ENCODE measurements around the gene KCTD21.

- TF ChIP-seq CTCF (conservative IDR thresholded peaks at IDR 0.05): no peak
- TF ChIP-seq ZFX (IDR thresholded peaks at IDR 0.05): no peak
Measured at GRCh38 chr11:78131956-78132355, 56.5 kb downstream of the KCTD21 start.
